RWPE1 (cell line): ENCODE data around the gene ARID3A.

Source experiments
- CTCF ChIA-PET: fragments of 350-600 bp; sonication (Branson Sonifier 250); formaldehyde crosslinking; extraction: SDS; loops from one replicate; lab custom pipeline; 2021; lab: Yijun Ruan, JAX
- POLR2A ChIA-PET: fragments of 400-600 bp; formaldehyde crosslinking; extraction: SDS; loops from one replicate; lab custom pipeline; 2020; ENCODE audit warnings: antibody characterized with exemption; ENCODE audit not compliant: low non-redundant PET; lab: Yijun Ruan, JAX
- DNase-seq: peaks from one replicate; pipeline ENCODE4 v3.0.0; 2012; ENCODE audit warnings: low spot score
- H3K27ac ChIP-seq: fragments of 450-650 bp; 2 replicates; pipeline ENCODE4 v1.5.1; 2017
- TF ChIP-seq, protein P1 (sequence below): fragments of 450-650 bp; conservative IDR thresholded peaks from 2 replicates; pipeline ENCODE4 v1.5.1; 2017; ENCODE audit warnings: low read depth, mild to moderate bottlenecking

Gene ARID3A

GRCh38 chr19:984165-984967 is 58.5 kb downstream of the ARID3A start, which contains the start of gene WDR18:
WDR18 (plus strand) TSS chr19:984345; CDS start chr19:984354, 9 bp downstream.
- POLR2A ChIA-PET = interaction anchor here (0.7 to 1.7 kb wide), 3 partner anchors 20 to 61 kb away, joined by 3 to 9 read pairs (median 3); partner anchors contain the start of gene CNN2
- DNase-seq = peak; percentile 97
- CTCF ChIA-PET = interaction anchor here (0.6 to 2.4 kb wide), 4 partner anchors 61 to 208 kb away, joined by 3 to 8 read pairs (median 4); no protein-coding TSS in a partner anchor
- TF ChIP-seq, protein P1, sequence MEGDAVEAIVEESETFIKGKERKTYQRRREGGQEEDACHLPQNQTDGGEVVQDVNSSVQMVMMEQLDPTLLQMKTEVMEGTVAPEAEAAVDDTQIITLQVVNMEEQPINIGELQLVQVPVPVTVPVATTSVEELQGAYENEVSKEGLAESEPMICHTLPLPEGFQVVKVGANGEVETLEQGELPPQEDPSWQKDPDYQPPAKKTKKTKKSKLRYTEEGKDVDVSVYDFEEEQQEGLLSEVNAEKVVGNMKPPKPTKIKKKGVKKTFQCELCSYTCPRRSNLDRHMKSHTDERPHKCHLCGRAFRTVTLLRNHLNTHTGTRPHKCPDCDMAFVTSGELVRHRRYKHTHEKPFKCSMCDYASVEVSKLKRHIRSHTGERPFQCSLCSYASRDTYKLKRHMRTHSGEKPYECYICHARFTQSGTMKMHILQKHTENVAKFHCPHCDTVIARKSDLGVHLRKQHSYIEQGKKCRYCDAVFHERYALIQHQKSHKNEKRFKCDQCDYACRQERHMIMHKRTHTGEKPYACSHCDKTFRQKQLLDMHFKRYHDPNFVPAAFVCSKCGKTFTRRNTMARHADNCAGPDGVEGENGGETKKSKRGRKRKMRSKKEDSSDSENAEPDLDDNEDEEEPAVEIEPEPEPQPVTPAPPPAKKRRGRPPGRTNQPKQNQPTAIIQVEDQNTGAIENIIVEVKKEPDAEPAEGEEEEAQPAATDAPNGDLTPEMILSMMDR = no peak
- peak within 1 kb of the TSS; percentile 81 for H3K27ac ChIP-seq

- H3K27ac ChIP-seq = peak overlapping the region; percentile 81
- ChIA-PET CTCF (interaction anchor here (0.6 kb wide), 1 partner anchor 528 kb away, joined by 3 read pairs; no protein-coding TSS in a partner anchor), POLR2A (no interaction called here)
- TF ChIP-seq, protein P1 = no peak
- no peak for DNase-seq
Observed at GRCh38 chr19:986083-986482, 60.2 kb downstream of the ARID3A start.

- no peak for DNase-seq
- TF ChIP-seq, protein P1 = no peak
- POLR2A ChIA-PET = interaction anchor here (0.7 kb wide), 1 partner anchor 64 kb away, joined by 4 read pairs; no protein-coding TSS in a partner anchor
- CTCF ChIA-PET = interaction anchor here (0.5 kb wide), 1 partner anchor 209 kb away, joined by 3 read pairs; no protein-coding TSS in a partner anchor
- H3K27ac ChIP-seq = peak overlapping the region; percentile 25; the same call in 1 of the 2 replicates
Observed at GRCh38 chr19:988081-988480, 62.2 kb downstream of the ARID3A start.

DNA sequence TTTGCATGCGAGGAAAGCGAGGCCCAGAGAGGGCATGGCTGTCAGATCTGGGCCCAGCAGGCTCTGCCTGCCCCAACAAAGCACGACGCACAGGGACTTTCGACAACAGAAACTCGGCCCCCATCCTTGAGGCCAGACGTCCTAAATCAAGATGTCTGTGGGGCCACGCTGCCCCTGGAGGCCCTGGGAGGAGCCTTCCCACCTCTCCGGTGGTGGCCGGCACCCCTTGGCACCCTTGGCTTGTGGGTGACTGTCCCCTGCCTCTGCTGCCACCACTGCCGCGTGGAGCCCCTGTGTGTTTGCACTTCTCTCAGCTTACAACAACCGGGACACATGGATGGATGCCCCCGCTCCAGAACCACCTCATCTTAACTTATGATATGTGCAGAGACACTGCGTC is 62.7 kb downstream of the ARID3A start:
- no peak for DNase-seq
- ChIA-PET POLR2A (no interaction called here), CTCF (interaction anchor here (0.5 to 0.6 kb wide), 2 partner anchors 187 to 210 kb away, joined by 3 read pairs; no protein-coding TSS in a partner anchor)
- H3K27ac ChIP-seq = peak overlapping the region; percentile 25; the same call in 1 of the 2 replicates
- TF ChIP-seq, protein P1 = no peak

GRCh38 chr19:989381-990081 is 63.7 kb downstream of the ARID3A start:
- TF ChIP-seq, protein P1 = no peak
- POLR2A ChIA-PET = no interaction called here
- CTCF ChIA-PET = no interaction called here
- H3K27ac ChIP-seq = no peak overlapping the region; the same call in 1 of the 2 replicates
- no peak for DNase-seq

- TF ChIP-seq, protein P1 = no peak
- no peak for DNase-seq
- POLR2A ChIA-PET = no interaction called here
- peak overlapping the region; percentile 39 for H3K27ac ChIP-seq
- CTCF ChIA-PET = no interaction called here
Observed at GRCh38 chr19:990119-990571, 64.3 kb downstream of the ARID3A start.
